Epithelial cell of esophagus (primary cell): ENCODE results near the gene RAPGEF1.
"Not testable (repeated sequence)": the region's sequence is repeated elsewhere in the genome, so short reads cannot be mapped to it uniquely, and the experiment has no call there.

Experiments
- DNase-seq: peaks from one replicate; pipeline ENCODE4 v3.0.0; 2010; ENCODE audit warnings: low read depth
- H3K4me3 ChIP-seq: 2 replicates; pipeline ENCODE4 v1.5.1; 2011; ENCODE audit warnings: mild to moderate bottlenecking, low read length, control low read depth
- TF ChIP-seq, protein P1 (sequence below): IDR thresholded peaks from 2 replicates; pipeline ENCODE4 v1.5.1; 2011; ENCODE audit warnings: low read depth, mild to moderate bottlenecking, low read length, control low read depth, inconsistent platforms; ENCODE audit not compliant: insufficient read depth; ENCODE audit errors: missing control alignments

Gene RAPGEF1

DNA sequence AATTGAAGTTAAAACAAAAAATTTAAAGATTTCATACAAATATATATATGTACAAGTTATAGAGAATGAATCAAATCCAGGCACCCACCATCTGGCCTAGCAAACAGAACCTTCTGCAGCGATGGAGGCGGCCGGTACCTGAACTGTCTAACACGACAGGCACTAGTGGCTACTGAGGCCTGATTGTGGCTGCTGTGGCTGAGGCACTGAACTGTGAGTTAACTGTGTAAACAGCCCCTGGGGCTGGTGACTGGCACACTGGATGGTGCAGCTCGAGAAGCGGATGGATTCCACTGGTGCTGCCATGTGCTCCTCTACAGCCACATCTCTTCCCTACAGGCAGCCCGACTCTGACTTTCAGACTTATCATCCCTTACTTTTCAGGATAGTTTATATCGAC lies 82.4 kb downstream of the RAPGEF1 start:
- TF ChIP-seq, protein P1, sequence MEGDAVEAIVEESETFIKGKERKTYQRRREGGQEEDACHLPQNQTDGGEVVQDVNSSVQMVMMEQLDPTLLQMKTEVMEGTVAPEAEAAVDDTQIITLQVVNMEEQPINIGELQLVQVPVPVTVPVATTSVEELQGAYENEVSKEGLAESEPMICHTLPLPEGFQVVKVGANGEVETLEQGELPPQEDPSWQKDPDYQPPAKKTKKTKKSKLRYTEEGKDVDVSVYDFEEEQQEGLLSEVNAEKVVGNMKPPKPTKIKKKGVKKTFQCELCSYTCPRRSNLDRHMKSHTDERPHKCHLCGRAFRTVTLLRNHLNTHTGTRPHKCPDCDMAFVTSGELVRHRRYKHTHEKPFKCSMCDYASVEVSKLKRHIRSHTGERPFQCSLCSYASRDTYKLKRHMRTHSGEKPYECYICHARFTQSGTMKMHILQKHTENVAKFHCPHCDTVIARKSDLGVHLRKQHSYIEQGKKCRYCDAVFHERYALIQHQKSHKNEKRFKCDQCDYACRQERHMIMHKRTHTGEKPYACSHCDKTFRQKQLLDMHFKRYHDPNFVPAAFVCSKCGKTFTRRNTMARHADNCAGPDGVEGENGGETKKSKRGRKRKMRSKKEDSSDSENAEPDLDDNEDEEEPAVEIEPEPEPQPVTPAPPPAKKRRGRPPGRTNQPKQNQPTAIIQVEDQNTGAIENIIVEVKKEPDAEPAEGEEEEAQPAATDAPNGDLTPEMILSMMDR: no peak
- no peak overlapping the region for H3K4me3 ChIP-seq
- DNase-seq: peak; percentile 71

DNA sequence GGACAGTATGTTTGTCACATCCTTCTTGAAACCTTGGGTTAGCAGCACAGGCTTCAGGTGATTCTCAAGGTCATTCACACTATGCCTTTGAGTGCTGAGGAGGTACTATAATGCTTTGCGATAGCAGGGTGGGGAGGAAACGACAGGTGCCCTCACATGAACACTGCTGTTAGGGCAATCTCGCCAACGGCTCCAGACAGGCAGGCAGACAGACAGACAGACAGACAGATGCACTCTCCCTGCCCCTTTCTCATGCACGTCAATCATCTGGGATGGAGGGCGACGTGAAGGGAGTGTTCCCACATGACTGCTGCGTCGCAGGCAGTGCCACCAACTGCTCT lies 82.9 kb downstream of the RAPGEF1 start:
- TF ChIP-seq, protein P1: no peak
- no peak overlapping the region for H3K4me3 ChIP-seq
- DNase-seq: no peak

DNA sequence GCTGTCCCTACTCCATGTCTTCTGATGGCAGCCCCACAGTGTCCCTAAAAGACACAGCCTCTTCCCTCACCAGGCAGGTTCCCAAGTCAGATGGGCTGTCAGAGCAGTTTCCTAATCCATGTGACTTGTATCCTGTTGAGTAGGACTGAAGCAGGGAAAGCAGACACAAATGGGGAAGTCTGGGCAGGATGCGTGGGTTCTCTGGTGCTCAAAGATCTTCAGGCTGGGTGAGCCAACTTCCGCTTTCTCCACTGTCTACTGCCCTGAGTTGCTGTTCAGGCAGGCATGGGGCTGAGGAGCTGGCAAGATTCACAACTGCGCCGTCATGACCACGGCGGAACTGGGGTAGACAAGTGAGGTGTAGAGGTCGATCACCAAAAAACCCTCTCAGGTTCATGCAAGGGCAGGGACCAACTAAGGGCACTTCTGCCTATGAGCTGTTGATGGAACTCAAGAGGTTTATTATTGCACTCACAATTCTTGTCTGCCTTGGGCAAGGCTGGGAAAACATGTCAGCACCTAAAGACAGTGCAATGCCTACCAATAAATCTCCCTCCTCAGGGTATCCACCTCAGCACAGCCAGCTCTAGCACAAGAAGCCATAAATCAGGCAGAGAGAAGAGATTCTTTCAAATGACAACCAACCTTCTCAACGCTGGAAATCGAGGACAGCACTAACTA lies 83.4 kb downstream of the RAPGEF1 start:
- peak; percentile 87 for DNase-seq
- no peak overlapping the region for H3K4me3 ChIP-seq

DNA sequence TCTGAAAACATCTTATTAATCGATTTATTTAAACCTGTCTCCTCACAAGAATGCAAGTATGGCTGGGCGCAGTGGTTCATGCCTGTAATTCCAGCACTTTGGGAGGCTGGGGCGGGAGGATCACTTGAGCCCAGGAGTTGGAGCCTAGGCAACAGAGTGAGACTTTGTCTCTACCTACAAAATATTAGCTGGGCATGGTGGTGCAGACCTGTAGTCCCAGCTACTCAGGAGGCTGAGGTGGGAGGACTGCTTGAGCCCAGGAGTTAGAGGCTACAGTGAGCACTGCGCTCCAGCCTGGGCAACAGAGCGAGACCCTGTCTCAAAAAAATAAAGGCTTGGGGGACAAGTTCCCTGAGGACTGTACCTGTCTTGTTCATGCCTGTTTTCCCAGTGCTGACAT lies 85.5 kb downstream of the RAPGEF1 start:
- DNase-seq: not testable (repeated sequence)

More for the DNA sequence above, 83.4 kb downstream of the RAPGEF1 start:
- TF ChIP-seq, protein P1: no peak

DNA sequence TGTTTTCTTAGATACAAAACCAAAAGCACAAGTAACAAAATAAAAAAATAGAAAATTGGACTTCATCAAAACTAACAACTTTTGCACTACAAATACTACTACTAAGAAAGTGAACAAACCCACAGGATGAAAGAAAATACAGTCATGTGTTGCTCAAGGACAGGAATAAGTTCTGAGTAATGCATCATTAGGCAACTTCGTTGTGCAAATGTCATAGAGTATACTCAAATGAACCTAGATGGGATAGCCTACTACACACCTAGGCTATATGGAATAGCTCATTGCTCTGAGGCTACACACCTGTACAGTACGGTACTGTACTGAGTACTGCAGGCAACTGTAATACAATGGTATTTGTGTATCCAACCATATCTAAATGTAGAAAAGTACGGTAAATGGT lies 88.3 kb downstream of the RAPGEF1 start:
- no peak overlapping the region for H3K4me3 ChIP-seq
- DNase-seq: peak; percentile 92
- TF ChIP-seq, protein P1: no peak

More for the DNA sequence above, 85.5 kb downstream of the RAPGEF1 start:
- H3K4me3 ChIP-seq: not testable (repeated sequence)

DNA sequence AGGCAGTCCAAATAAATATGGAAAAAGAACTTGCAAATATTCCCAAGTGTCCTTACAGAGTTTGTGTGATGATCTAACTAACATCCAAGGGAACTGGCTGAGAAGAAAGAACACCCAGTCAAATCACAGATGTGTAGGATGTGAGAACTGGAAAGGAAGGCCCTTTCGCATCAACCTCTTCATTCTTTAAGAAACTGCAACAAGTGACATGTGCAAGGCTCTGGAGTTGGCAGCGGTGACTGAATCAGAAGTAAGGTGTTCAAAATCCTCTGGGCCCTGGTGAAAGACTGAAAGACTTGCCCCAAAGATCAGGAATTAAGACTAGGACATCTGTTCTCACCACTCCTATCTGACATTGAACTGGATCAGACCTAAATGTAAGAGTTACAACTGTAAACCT lies 88.7 kb downstream of the RAPGEF1 start:
- H3K4me3 ChIP-seq: no peak overlapping the region
- TF ChIP-seq, protein P1: no peak
- no peak for DNase-seq

DNA sequence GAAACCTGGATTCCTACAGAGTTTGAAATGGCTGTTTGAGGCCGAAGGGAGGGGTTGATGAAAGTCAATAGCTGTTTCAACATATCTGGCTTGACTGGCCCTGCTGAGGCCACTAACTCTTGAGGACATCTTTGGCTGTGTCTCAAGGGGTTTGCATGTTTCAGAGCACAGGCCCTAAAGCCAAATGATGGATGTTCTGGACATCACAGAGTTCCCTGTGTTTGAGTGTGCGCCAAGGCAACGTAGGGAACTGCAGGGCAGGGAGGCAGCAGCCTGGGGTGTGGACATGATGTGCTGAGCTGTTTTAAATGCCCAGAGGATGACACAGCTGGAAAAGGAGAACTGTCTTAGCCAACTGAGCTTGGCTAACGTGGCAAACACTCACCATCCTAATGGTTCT lies 89.6 kb downstream of the RAPGEF1 start:
- TF ChIP-seq, protein P1: no peak
- H3K4me3 ChIP-seq: no peak overlapping the region
- peak; percentile 78 for DNase-seq
